H9 (cell line): ENCODE results near the gene SLC26A2. TPM values are rescaled to one million over a fixed set of nuclear protein-coding genes. Genes with fewer than 3 reads are reported as not detected.

Experiments used
- DNase-seq: peaks from one replicate; pipeline ENCODE4 v3.0.0-alpha.2; 2017
- H2AFZ ChIP-seq: one replicate; pipeline ENCODE4 v1.6.1; 2013; ENCODE audit warnings: mild to moderate bottlenecking, low read length, control low read depth, moderate library complexity
- H2AK5ac ChIP-seq: 2 replicates; pipeline ENCODE4 v1.6.1; 2013; ENCODE audit warnings: low read length, control low read depth, mixed read lengths; ENCODE audit not compliant: insufficient read length
- H2BK120ac ChIP-seq: one replicate; pipeline ENCODE4 v1.6.1; 2013; ENCODE audit warnings: low read depth, mild to moderate bottlenecking, low read length, control low read depth, inconsistent platforms; ENCODE audit not compliant: poor library complexity, severe bottlenecking
- H2BK12ac ChIP-seq: 2 replicates; pipeline ENCODE4 v1.6.1; 2013; ENCODE audit warnings: low read length, control low read depth, mixed read lengths, low read depth; ENCODE audit not compliant: insufficient read length
- H2BK15ac ChIP-seq: 2 replicates; pipeline ENCODE4 v1.6.1; 2013; ENCODE audit warnings: low read depth, low read length, control low read depth
- H2BK20ac ChIP-seq: one replicate; pipeline ENCODE4 v1.6.1; 2013; ENCODE audit warnings: low read depth, mild to moderate bottlenecking, low read length, control low read depth, inconsistent platforms; ENCODE audit not compliant: poor library complexity, severe bottlenecking
- H2BK5ac ChIP-seq: 2 replicates; pipeline ENCODE4 v1.6.1; 2013; ENCODE audit warnings: low read length, control low read depth, mixed read lengths; ENCODE audit not compliant: insufficient read length
- H3K14ac ChIP-seq: 2 replicates; pipeline ENCODE4 v1.6.1; 2013; ENCODE audit warnings: low read length, control low read depth; ENCODE audit not compliant: insufficient read depth
- H3K18ac ChIP-seq: 2 replicates; pipeline ENCODE4 v1.6.1; 2013; ENCODE audit warnings: low read depth, mild to moderate bottlenecking, mixed read lengths, low read length, control low read depth; ENCODE audit not compliant: insufficient read length
- H3K23ac ChIP-seq: 2 replicates; pipeline ENCODE4 v1.6.1; 2013; ENCODE audit warnings: low read length, control low read depth, mixed read lengths, low read depth; ENCODE audit not compliant: insufficient read length
- H3K23me2 ChIP-seq: 2 replicates; pipeline ENCODE4 v1.6.1; 2013; ENCODE audit warnings: low read depth, mild to moderate bottlenecking, mixed read lengths, low read length, control low read depth; ENCODE audit not compliant: insufficient read length, poor library complexity, severe bottlenecking
- H3K27ac ChIP-seq: 2 replicates; pipeline ENCODE4 v1.5.1; 2013; ENCODE audit warnings: low read length, control low read depth, mixed read lengths, low read depth; ENCODE audit not compliant: insufficient read length
- H3K27me3 ChIP-seq: 2 replicates; pipeline ENCODE4 v1.6.1; 2013; ENCODE audit warnings: low read length, control low read depth, inconsistent platforms; ENCODE audit not compliant: insufficient read depth
- H3K4ac ChIP-seq: 2 replicates; pipeline ENCODE4 v1.6.1; 2013; ENCODE audit warnings: low read depth, mild to moderate bottlenecking, control low read depth, inconsistent platforms, low read length, moderate library complexity
- H3K4me1 ChIP-seq: 2 replicates; pipeline ENCODE4 v1.6.1; 2013; ENCODE audit warnings: low read length, control low read depth, inconsistent platforms; ENCODE audit not compliant: insufficient read depth
- H3K4me2 ChIP-seq: 2 replicates; pipeline ENCODE4 v1.6.1; 2013; ENCODE audit warnings: low read length, control low read depth, mixed read lengths; ENCODE audit not compliant: insufficient read length, insufficient read depth
- H3K56ac ChIP-seq: 2 replicates; pipeline ENCODE4 v1.6.1; 2013; ENCODE audit warnings: low read depth, mild to moderate bottlenecking, mixed read lengths, low read length, control low read depth; ENCODE audit not compliant: insufficient read length
- H3K79me1 ChIP-seq: 2 replicates; pipeline ENCODE4 v1.6.1; 2013; ENCODE audit warnings: low read depth, mild to moderate bottlenecking, moderate library complexity, low read length, control low read depth, inconsistent platforms; ENCODE audit not compliant: insufficient read depth, poor library complexity, severe bottlenecking
- H3K79me2 ChIP-seq: 2 replicates; pipeline ENCODE4 v1.6.1; 2013; ENCODE audit warnings: low read length, control low read depth, inconsistent platforms; ENCODE audit not compliant: insufficient read depth
- H3K9ac ChIP-seq: 2 replicates; pipeline ENCODE4 v1.6.1; 2013; ENCODE audit warnings: low read length, control low read depth, mixed read lengths; ENCODE audit not compliant: insufficient read length; ENCODE audit errors: extremely low read depth
- H3K9me3 ChIP-seq: one replicate; pipeline ENCODE4 v1.6.1; 2013; ENCODE audit warnings: low read depth, low read length, inconsistent platforms; ENCODE audit not compliant: control insufficient read depth
- H3T11ph ChIP-seq: one replicate; pipeline ENCODE4 v1.6.1; 2013; ENCODE audit warnings: mild to moderate bottlenecking, low read length, control low read depth, inconsistent platforms
- H4K20me1 ChIP-seq: one replicate; pipeline ENCODE4 v1.6.1; 2013; ENCODE audit not compliant: control insufficient read depth, insufficient read length, insufficient read depth
- H4K5ac ChIP-seq: 2 replicates; pipeline ENCODE4 v1.6.1; 2013; ENCODE audit warnings: low read depth, mild to moderate bottlenecking, mixed read lengths, low read length, control low read depth; ENCODE audit not compliant: insufficient read length
- H4K8ac ChIP-seq: replicated peaks from 2 replicates; pipeline ENCODE4 v1.6.1; 2013; ENCODE audit warnings: low read length, control low read depth, mixed read lengths, low read depth; ENCODE audit not compliant: insufficient read length
- H4K91ac ChIP-seq: 2 replicates; pipeline ENCODE4 v1.6.1; 2013; ENCODE audit warnings: low read depth, mild to moderate bottlenecking, moderate library complexity, mixed read lengths, low read length, control low read depth; ENCODE audit not compliant: insufficient read length
- H3K27ac Mint-ChIP-seq, 3 experiments: 2 replicates in 2 of 3; 3 replicates in 1 of 3; pipeline ENCODE4 v1.8.0; 2020 to 2021; ENCODE audit warnings: mixed read lengths in 3 of 3, mild to moderate bottlenecking in 1 of 3, moderate library complexity in 1 of 3
- H3K27me3 Mint-ChIP-seq: 2 replicates; pipeline ENCODE4 v1.8.0; 2021; ENCODE audit warnings: low read depth, mild to moderate bottlenecking, moderate library complexity, mixed read lengths
- H3K36me3 Mint-ChIP-seq, 3 experiments: 2 replicates in 2 of 3; 3 replicates in 1 of 3; pipeline ENCODE4 v1.8.0; 2020 to 2021; ENCODE audit warnings: low read depth in 3 of 3, mixed read lengths in 3 of 3; ENCODE audit not compliant: insufficient read depth in 1 of 3
- H3K4me1 Mint-ChIP-seq, 2 experiments: 2 replicates each; pipeline ENCODE4 v1.8.0; 2020; ENCODE audit warnings: mixed read lengths in 2 of 2
- H3K4me3 Mint-ChIP-seq, 2 experiments: 2 replicates in 1 of 2; 3 replicates in 1 of 2; pipeline ENCODE4 v1.8.0; 2020 to 2021; ENCODE audit warnings: mild to moderate bottlenecking in 2 of 2, mixed read lengths in 2 of 2, moderate library complexity in 1 of 2
- H3K9me3 Mint-ChIP-seq, 2 experiments: 2 replicates in 1 of 2; 3 replicates in 1 of 2; pipeline ENCODE4 v1.8.0; 2020; ENCODE audit warnings: mild to moderate bottlenecking in 2 of 2, mixed read lengths in 2 of 2, moderate library complexity in 1 of 2
- CTCF ChIP-seq: fragments of 200-600 bp; sonication (generic); conservative IDR thresholded peaks from 3 replicates; pipeline ENCODE4 v1.8.0; 2021; ENCODE audit warnings: antibody characterized with exemption, mild to moderate bottlenecking
- WGBS: extraction: QIAGEN DNeasy Blood & Tissue Kit; methylation state at CpG from one replicate; pipeline ENCODE4 v1.1.7; 2013; ENCODE audit warnings: missing lambda C conversion rate, low lambda C conversion rate, mixed read lengths; ENCODE audit not compliant: insufficient read length; ENCODE audit errors: extremely low coverage; 5-methylcytosine and 5-hydroxymethylcytosine counted together
- total RNA-seq: library from RNA; stranded (reverse); gene quantifications from 2 replicates; pipeline ENCODE4 v1.2.1, GENCODE V29; 2021

Gene SLC26A2
- total RNA-seq, 1 experiment from 2014 or later = 5.9 TPM

- Histone ChIP-seq H3K23ac (no peak overlapping the region), H3K27me3 (no peaks in the 10 kb centered on the region), H3K4me1 (no peaks in the 10 kb centered on the region), H3K27ac (no peak overlapping the region), H3K23me2 (no peaks in the 10 kb centered on the region), H3K9me3 (no peaks in the 10 kb centered on the region), H3K4me2 (no peak overlapping the region), H3K9ac (no peak overlapping the region), H2AFZ (no peak overlapping the region), H3K79me1 (no peaks in the 10 kb centered on the region), H2AK5ac (no peak overlapping the region), H4K91ac (no peak overlapping the region), H4K20me1 (no peaks in the 10 kb centered on the region), H4K5ac (no peak overlapping the region), H3K18ac (no peak overlapping the region), H3K14ac (no peak overlapping the region), H4K8ac (no peak overlapping the region), H3K56ac (no peak overlapping the region), H2BK20ac (no peak overlapping the region), H2BK5ac (no peak overlapping the region), H2BK12ac (no peak overlapping the region), H3K4ac (no peak overlapping the region), H2BK120ac (no peak overlapping the region), H2BK15ac (no peak overlapping the region), H3K79me2 (0 out of 2 replicates have a peak, but pooled peaks cover 2% of the 10 kb centered on the region), H3T11ph (no peak overlapping the region)
- Mint-ChIP-seq H3K36me3 (peaks cover 0 to 5% (median 0%) of the 10 kb centered on the region in 3 experiments; a peak in 2 of 7 replicates), H3K27ac (no peak overlapping the region), H3K4me1 (no peaks in the 10 kb centered on the region), H3K9me3 (no peaks in the 10 kb centered on the region; a peak in 1 of 5 replicates), H3K27me3 (no peaks in the 10 kb centered on the region), H3K4me3 (no peak overlapping the region)
- TF ChIP-seq CTCF = no peak
- DNase-seq = no peak
- whole genome bisulfite sequencing = no CpG with 5 or more reads among the region's 2 CpGs
Observed at GRCh38 chr5:149975409-149975808, 14.9 kb downstream of the SLC26A2 start.
